ENCODE results near the gene HLCS.

HLCS gene

GRCh38 chr21:36914244-36915013, 52.0 kb downstream of the HLCS start:
- no peak for DNase-seq (ENCODE audit: low read depth)

GRCh38 chr21:36913247-36914169, 53.0 kb downstream of the HLCS start:
- DNase-seq (ENCODE audit: low read depth) = no peak

- no peak for DNase-seq (ENCODE audit: low read depth)
Observed at GRCh38 chr21:36910581-36911307, 55.7 kb downstream of the HLCS start.

- no peak for DNase-seq (ENCODE audit: low read depth)
Observed at GRCh38 chr21:36909901-36910561, 56.4 kb downstream of the HLCS start.

- DNase-seq (ENCODE audit: low read depth) = no peak
Observed at GRCh38 chr21:36909423-36909822, 57.0 kb downstream of the HLCS start.

GRCh38 chr21:36908260-36908908, 58.1 kb downstream of the HLCS start:
- DNase-seq (ENCODE audit: low read depth) = no peak

GRCh38 chr21:36904093-36904666, 62.3 kb downstream of the HLCS start:
- no peak for DNase-seq (ENCODE audit: low read depth)

GRCh38 chr21:36902793-36903192, 63.7 kb downstream of the HLCS start:
- DNase-seq (ENCODE audit: low read depth) = no peak

- DNase-seq (ENCODE audit: low read depth) = no peak
Observed at GRCh38 chr21:36902331-36902730, 64.1 kb downstream of the HLCS start.

GRCh38 chr21:36901575-36901974, 64.9 kb downstream of the HLCS start:
- no peak for DNase-seq (ENCODE audit: low read depth)

GRCh38 chr21:36893581-36893980, 72.9 kb downstream of the HLCS start:
- DNase-seq (ENCODE audit: low read depth) = no peak

GRCh38 chr21:36892201-36892600, 74.3 kb downstream of the HLCS start:
- no peak for DNase-seq (ENCODE audit: low read depth)

- DNase-seq (ENCODE audit: low read depth) = no peak
Observed at GRCh38 chr21:36891692-36892091, 74.8 kb downstream of the HLCS start.

- DNase-seq (ENCODE audit: low read depth) = no peak
Observed at GRCh38 chr21:36891121-36891520, 75.3 kb downstream of the HLCS start.

GRCh38 chr21:36890086-36890485, 76.4 kb downstream of the HLCS start:
- DNase-seq (ENCODE audit: low read depth) = no peak

GRCh38 chr21:36889401-36889800, 77.1 kb downstream of the HLCS start:
- no peak for DNase-seq (ENCODE audit: low read depth)

- DNase-seq (ENCODE audit: low read depth) = no peak
Observed at GRCh38 chr21:36888466-36888865, 78.0 kb downstream of the HLCS start.

GRCh38 chr21:36887963-36888362, 78.5 kb downstream of the HLCS start:
- no peak for DNase-seq (ENCODE audit: low read depth)

- DNase-seq (ENCODE audit: low read depth) = no peak
Observed at GRCh38 chr21:36883532-36884486, 82.7 kb downstream of the HLCS start.

GRCh38 chr21:36882776-36883175, 83.7 kb downstream of the HLCS start:
- no peak for DNase-seq (ENCODE audit: low read depth)

Data from activated T-cell treated with anti-CD3 and anti-CD28 coated beads for 48 hours (primary cell).